ENCODE data around the gene UBE3D. TPM values are rescaled to one million over a fixed set of nuclear protein-coding genes. Genes with fewer than 3 reads are reported as not detected.

Gene UBE3D
- total RNA-seq, 2 experiments from 2014 or later, result 4.1 to 4.2 TPM

DNA sequence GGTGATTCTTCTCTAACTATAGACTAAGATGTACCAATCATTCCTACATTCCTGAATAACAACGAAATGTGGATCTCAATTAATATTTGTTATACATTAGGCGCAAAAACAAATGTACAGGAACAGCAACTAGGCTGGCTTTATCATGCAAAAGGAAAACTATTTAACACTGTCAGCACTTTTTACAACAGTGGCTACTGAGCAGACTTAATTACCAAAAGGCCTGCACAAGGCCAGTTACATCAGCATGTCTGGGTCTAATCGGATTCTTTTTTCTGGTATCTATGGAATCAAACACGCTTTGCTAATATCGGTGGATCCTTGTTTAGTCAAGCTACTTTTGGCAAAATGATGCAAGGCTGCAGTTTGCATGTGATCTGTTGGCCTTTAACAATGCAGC is 176.5 kb downstream of the UBE3D start:
- no peaks in the 10 kb centered on the region for H3K4me1 Mint-ChIP-seq (ENCODE audit: low read depth)
- ChIA-PET CTCF (no interaction called here), POLR2A (no interaction called here)
- Histone ChIP-seq H3K9me3 (ENCODE audit: control insufficient read depth in 1 of 2, insufficient read depth in 1 of 2, low read length in 2 of 2) (no peaks in the 10 kb centered on the region), H3K27ac (ENCODE audit: low read depth in 1 of 2, low read length in 2 of 2) (no peak overlapping the region), H3K4me1 (ENCODE audit: insufficient read depth, low read length) (no peaks in the 10 kb centered on the region), H3K27me3 (ENCODE audit: control insufficient read depth in 1 of 2, insufficient read depth in 2 of 2, low read length in 2 of 2) (no peaks in the 10 kb centered on the region), H3K4me3 (ENCODE audit: low read length) (no peak overlapping the region), H3K36me3 (ENCODE audit: insufficient read depth, low read length) (no peaks in the 10 kb centered on the region)
- H3K9me3 Mint-ChIP-seq, result no peaks in the 10 kb centered on the region
- no peak overlapping the region for H3K27ac Mint-ChIP-seq
- H3K27me3 Mint-ChIP-seq, result no peaks in the 10 kb centered on the region
- no peak for DNase-seq
- H3K36me3 Mint-ChIP-seq (ENCODE audit: low read depth), result peaks cover 28% of the 10 kb centered on the region
- TF ChIP-seq, protein P1, sequence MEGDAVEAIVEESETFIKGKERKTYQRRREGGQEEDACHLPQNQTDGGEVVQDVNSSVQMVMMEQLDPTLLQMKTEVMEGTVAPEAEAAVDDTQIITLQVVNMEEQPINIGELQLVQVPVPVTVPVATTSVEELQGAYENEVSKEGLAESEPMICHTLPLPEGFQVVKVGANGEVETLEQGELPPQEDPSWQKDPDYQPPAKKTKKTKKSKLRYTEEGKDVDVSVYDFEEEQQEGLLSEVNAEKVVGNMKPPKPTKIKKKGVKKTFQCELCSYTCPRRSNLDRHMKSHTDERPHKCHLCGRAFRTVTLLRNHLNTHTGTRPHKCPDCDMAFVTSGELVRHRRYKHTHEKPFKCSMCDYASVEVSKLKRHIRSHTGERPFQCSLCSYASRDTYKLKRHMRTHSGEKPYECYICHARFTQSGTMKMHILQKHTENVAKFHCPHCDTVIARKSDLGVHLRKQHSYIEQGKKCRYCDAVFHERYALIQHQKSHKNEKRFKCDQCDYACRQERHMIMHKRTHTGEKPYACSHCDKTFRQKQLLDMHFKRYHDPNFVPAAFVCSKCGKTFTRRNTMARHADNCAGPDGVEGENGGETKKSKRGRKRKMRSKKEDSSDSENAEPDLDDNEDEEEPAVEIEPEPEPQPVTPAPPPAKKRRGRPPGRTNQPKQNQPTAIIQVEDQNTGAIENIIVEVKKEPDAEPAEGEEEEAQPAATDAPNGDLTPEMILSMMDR (IDR thresholded peaks at IDR 0.05), result no peak
- no peak for ATAC-seq (ENCODE audit: poor library complexity)
- H3K4me3 Mint-ChIP-seq, result no peak overlapping the region
- intact Hi-C loops (cut with DNase I, micrococcal nuclease), result no loop called here

DNA sequence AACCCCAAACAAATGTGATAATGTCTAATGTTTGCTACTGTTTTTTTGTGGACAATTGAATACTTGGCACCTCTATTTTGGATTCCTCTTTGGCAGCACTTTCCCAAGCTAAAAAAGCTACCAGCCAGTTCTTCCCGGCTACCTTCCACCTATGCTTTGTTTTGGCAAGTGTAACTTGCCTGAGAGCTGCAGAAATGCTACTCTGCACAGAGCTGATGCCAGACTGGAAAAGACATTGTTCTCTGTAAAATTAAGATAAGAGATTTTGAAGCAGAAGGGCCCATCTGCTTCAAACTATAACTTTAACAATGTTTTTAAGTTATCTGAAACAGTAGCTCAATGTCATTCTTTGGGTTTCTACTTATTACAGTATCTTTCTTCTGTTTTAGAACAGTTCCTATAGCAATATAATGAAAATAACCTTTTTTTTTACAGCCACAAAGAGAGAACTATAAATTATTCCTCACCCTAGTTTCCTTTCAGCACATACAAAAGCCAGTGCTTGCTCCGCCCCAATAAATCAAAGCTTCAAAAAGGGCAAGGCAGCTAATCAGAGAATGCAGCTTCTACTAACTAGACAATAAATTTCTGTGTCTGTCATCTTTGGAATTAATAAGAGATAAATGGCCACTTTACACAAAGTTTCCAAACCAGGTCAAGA is 183.1 kb downstream of the UBE3D start:
- Histone ChIP-seq H3K27ac (ENCODE audit: low read depth in 1 of 2, low read length in 2 of 2) (no peak overlapping the region), H3K4me3 (ENCODE audit: low read length) (no peak overlapping the region), H3K27me3 (ENCODE audit: control insufficient read depth in 1 of 2, insufficient read depth in 2 of 2, low read length in 2 of 2) (no peaks in the 10 kb centered on the region), H3K4me1 (ENCODE audit: insufficient read depth, low read length) (no peaks in the 10 kb centered on the region), H3K36me3 (ENCODE audit: insufficient read depth, low read length) (no peaks in the 10 kb centered on the region), H3K9me3 (ENCODE audit: control insufficient read depth in 1 of 2, insufficient read depth in 1 of 2, low read length in 2 of 2) (no peaks in the 10 kb centered on the region)
- Mint-ChIP-seq H3K27me3 (no peaks in the 10 kb centered on the region), H3K4me3 (no peak overlapping the region), H3K9me3 (no peaks in the 10 kb centered on the region), H3K36me3 (ENCODE audit: low read depth) (no peaks in the 10 kb centered on the region), H3K4me1 (ENCODE audit: low read depth) (no peaks in the 10 kb centered on the region), H3K27ac (no peak overlapping the region)
- TF ChIP-seq, protein P1 (IDR thresholded peaks at IDR 0.05), result no peak
- intact Hi-C loops (cut with DNase I, micrococcal nuclease), result no loop called here
- POLR2A ChIA-PET, result no interaction called here
- ATAC-seq (ENCODE audit: poor library complexity) (no peak), DNase-seq (no peak)
- CTCF ChIA-PET, result no interaction called here

DNA sequence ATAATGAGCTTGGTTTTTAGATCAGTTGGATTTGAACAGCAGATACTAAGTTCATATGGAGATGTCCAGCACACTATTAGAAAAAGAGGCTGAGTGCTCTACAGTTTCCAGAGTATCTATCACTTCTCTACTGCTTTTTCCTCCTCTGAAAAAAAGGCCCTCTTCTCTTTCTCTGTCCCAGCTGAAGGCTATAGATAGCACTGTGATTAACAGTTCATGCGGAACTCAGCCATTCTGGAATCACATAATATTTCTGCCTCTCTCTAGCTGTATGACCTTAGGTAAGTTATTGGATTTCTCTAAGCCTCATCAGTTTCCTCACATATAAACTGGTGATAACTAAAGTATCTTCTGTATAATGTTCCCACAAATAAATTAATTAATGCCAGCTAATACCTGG is 184.1 kb downstream of the UBE3D start:
- H3K36me3 Mint-ChIP-seq (ENCODE audit: low read depth), result no peaks in the 10 kb centered on the region
- intact Hi-C loops (cut with DNase I, micrococcal nuclease), result no loop called here
- CTCF ChIA-PET, result no interaction called here
- no peaks in the 10 kb centered on the region for H3K9me3 Mint-ChIP-seq
- no peak overlapping the region for H3K4me3 ChIP-seq (ENCODE audit: low read length)
- H3K27me3 ChIP-seq (ENCODE audit: control insufficient read depth in 1 of 2, insufficient read depth in 2 of 2, low read length in 2 of 2), result no peaks in the 10 kb centered on the region
- H3K4me3 Mint-ChIP-seq, result no peak overlapping the region
- H3K36me3 ChIP-seq (ENCODE audit: insufficient read depth, low read length), result no peaks in the 10 kb centered on the region
- H3K9me3 ChIP-seq (ENCODE audit: control insufficient read depth in 1 of 2, insufficient read depth in 1 of 2, low read length in 2 of 2), result no peaks in the 10 kb centered on the region
- DNase-seq (no peak), ATAC-seq (ENCODE audit: poor library complexity) (no peak)
- POLR2A ChIA-PET, result no interaction called here
- no peak overlapping the region for H3K27ac ChIP-seq (ENCODE audit: low read depth in 1 of 2, low read length in 2 of 2)
- H3K4me1 ChIP-seq (ENCODE audit: insufficient read depth, low read length), result no peaks in the 10 kb centered on the region
- TF ChIP-seq, protein P1 (IDR thresholded peaks at IDR 0.05), result no peak
- H3K27ac Mint-ChIP-seq, result no peak overlapping the region
- H3K4me1 Mint-ChIP-seq (ENCODE audit: low read depth), result no peaks in the 10 kb centered on the region
- H3K27me3 Mint-ChIP-seq, result no peaks in the 10 kb centered on the region

Data from CD4-positive, alpha-beta T cell (primary cell).